ENCODE results near the gene NCAM1.

DNA sequence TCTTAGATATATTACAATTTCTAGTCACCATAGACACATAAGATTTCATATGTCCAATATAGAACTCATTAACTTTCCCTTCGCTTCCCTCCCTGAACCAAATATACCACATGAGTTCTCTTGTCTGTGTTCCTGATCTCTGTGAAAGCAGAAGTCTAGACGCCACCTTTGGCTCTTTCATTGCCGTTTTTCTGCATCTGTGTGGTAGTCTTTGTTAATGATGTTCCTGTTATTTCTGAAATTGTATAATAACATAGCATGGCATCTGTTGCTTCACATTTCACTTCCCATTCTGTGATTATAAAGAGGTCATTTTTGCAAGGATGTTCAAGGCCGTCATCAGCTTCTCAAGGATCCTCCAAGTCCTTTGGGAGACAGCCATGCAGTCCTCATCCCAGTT lies 58.5 kb downstream of the NCAM1 start:
- TF ChIP-seq, protein P1, sequence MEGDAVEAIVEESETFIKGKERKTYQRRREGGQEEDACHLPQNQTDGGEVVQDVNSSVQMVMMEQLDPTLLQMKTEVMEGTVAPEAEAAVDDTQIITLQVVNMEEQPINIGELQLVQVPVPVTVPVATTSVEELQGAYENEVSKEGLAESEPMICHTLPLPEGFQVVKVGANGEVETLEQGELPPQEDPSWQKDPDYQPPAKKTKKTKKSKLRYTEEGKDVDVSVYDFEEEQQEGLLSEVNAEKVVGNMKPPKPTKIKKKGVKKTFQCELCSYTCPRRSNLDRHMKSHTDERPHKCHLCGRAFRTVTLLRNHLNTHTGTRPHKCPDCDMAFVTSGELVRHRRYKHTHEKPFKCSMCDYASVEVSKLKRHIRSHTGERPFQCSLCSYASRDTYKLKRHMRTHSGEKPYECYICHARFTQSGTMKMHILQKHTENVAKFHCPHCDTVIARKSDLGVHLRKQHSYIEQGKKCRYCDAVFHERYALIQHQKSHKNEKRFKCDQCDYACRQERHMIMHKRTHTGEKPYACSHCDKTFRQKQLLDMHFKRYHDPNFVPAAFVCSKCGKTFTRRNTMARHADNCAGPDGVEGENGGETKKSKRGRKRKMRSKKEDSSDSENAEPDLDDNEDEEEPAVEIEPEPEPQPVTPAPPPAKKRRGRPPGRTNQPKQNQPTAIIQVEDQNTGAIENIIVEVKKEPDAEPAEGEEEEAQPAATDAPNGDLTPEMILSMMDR (conservative IDR thresholded peaks at IDR 0.05 in 1 of 2, IDR thresholded peaks at IDR 0.05 in 1 of 2; ENCODE audit: low read depth in 1 of 2, low read length in 2 of 2): no peak
- no peak for TF ChIP-seq EZH2 (IDR thresholded peaks at IDR 0.05; ENCODE audit: low read length, missing control alignments)

Measured in fibroblast of lung (primary cell).